ENCODE data around the gene STRC.
"Not testable (repeated sequence)": the region's sequence is repeated elsewhere in the genome, so short reads cannot be mapped to it uniquely, and the experiment has no call there.

Gene STRC

DNA sequence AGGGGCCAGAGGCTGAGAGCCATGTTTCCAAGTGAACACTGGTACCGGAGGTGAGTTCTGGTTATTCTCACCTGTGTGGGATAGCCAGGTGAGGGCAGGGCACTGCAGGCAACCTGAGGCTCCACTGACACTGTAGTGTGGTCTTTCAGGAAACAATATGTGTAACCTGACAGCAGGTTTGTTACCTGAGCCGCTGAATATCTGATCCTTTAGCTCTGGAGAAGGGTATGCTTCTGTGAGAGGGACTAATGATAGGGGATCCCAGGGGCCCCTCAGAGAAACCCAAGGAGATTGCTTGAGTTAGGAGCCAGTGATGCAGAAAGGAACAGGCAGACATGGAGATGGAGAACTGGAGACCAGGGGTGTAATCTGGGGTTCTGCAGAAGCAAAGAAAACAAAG is at the start of gene STRC:
Gene STRC, minus strand, starts transcription at position 101 of the 400 bp plus-strand sequence. Its CDS starts 78 bp downstream, at position 23.
- not testable (repeated sequence) for DNase-seq (ENCODE audit: low read depth)

DNA sequence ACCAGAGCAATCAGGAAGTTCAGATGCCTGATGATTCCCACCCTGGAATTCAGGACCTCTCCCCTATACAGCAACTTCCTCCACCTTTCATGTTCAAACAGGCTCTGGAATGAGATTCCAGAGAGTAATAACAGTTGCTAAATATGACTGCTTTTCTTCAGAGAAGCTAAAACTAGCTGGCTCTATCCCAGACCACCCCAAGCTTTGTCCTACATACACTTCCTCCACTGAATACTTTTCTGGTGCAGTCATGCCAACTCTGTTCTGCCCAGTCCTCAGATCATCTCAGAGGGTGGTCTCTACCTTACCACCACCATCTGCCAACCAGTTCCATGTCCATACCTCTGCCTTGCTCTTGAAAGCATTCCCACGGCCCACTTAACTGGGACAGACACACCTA is 47.6 kb upstream of the STRC start:
- DNase-seq (ENCODE audit: low read depth) = not testable (repeated sequence)

DNA sequence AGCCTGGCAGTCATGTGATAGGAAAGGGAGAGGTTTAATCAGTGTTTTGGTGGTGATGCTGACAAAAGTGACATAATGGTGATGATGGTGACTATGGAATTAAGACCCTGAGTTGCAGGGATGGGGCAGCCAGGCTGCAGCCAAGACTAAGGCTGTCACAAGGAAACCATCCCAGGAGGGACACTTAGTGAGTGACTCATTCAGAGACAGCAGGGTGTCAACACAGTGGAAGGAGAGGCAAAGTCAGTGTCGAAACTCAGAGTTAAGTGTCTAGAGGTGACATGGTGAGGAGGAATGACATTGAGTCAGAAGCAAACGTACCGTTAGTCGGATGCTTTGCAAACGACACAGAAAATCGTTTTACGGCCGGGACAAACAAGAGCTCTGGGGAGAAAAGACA is 44.7 kb upstream of the STRC start:
- not testable (repeated sequence) for DNase-seq (ENCODE audit: low read depth)

DNA sequence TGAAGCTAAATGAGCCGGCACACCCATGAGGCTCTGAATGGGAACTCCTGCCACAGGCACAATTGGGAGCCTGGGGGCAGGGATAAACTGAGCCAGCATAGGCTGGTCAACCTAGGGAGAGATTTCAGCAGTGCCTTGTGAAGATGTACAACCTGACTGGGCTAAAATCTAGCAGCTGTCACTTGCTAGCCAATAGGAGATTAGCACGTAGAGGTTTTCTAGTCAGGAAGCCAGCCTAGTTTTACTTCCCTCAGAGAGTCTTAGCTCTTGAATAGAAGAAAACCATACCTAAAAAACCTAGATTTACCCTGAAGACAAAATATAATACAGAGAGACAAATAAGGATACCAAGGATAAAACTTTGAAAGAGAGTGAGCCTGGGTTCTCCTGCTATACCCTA is 43.7 kb upstream of the STRC start:
- DNase-seq (ENCODE audit: low read depth) = not testable (repeated sequence)

- DNase-seq (ENCODE audit: low read depth) = not testable (repeated sequence)
These were observed 41.1 kb upstream of the STRC start for GRCh38 chr15:43659727-43660126.

- DNase-seq (ENCODE audit: low read depth) = not testable (repeated sequence)
These were observed 30.9 kb upstream of the STRC start for GRCh38 chr15:43649430-43649926.

GRCh38 chr15:43648649-43649429 is 30.2 kb upstream of the STRC start, which contains the start of gene CATSPER2:
Gene CATSPER2 (minus strand): TSS chr15:43648844. CDS start chr15:43648061, 783 bp downstream.
- no peak for DNase-seq (ENCODE audit: low read depth)

DNA sequence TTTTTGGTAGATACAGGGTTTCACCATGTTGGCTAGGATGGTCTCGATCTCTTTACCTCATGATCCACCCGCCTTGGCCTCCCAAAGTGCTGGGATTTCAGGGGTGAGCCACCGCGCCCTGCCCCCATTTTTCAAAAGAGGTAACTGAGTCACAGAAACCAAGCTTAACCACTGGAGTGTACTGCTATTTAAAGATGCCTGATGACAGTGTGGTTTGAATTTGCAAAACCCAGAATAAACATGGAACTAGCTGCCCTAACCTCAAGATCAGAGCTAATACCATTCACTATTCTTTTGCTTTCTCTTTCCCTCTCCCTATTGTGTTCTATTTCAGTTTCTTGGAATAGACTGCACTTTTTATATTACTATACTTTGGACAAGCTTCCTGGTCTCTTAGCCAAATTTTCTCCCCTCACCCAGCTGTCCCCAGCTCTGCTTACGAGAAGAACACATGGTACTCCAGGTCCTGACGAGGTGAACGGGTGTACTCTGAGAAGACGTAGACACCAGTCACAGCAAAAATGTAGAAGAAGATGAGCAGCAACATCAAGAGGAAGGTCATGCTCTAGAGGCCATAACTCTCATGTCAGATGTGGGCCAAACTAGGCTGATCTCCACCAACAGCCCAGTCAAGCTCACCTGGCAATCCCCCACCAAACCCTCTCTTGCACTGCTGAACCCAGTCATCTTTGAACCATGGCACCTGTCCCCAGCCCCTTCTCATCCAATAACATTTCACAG is 20.0 kb upstream of the STRC start:
- not testable (repeated sequence) for DNase-seq (ENCODE audit: low read depth)

DNA sequence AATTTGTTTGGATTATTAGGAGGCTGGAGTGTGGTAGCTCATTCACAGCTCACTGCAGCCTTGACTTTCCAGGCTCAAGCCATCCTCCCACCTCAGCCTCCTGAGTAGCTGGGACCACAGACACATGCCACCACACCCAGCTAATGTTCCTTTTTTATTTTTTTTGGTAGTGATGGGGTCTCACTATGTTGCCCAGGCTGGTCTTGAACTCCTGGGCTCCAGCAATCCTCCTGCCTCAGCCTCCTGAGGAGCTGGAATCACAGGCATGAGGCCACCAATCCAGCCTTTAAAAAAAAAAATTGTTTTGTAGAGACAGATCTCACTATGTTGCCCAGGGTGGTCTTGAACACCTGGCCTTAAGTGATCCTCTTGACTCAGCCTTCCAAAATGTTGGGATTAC is 8.3 kb upstream of the STRC start:
- DNase-seq (ENCODE audit: low read depth) = not testable (repeated sequence)

GRCh38 chr15:43625106-43625505 is 6.5 kb upstream of the STRC start:
- DNase-seq (ENCODE audit: low read depth) = no peak

GRCh38 chr15:43622068-43622799 is 3.6 kb upstream of the STRC start:
- DNase-seq (ENCODE audit: low read depth) = peak; percentile 14

- DNase-seq (ENCODE audit: low read depth) = not testable (repeated sequence)
These were observed 850 bp downstream of the STRC start for GRCh38 chr15:43617750-43618149.

- DNase-seq (ENCODE audit: low read depth) = peak; percentile 2
These were observed 16.4 kb downstream of the STRC start for GRCh38 chr15:43602233-43602632.

DNA sequence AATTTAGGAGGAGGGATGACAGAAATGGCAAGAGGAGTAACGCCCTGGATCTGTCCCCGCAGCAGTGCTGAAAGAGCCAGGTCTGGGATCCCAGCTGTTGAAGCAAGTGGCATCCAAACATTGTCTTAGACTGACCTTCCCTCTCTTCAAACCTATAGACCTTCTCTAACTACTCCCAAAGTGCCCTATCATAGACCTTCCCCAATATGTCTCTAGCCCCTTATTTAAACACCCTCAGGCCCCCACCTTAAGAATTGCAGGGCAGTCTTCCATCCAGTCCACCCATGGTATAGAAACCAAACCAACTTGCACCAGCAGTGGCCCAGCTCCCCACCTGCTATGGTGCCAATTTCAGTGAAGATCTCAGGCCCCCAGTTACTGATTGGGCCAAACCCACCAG is 18.4 kb downstream of the STRC start:
- DNase-seq (ENCODE audit: low read depth) = not testable (repeated sequence)

GRCh38 chr15:43599131-43599530 is 19.5 kb downstream of the STRC start:
- not testable (repeated sequence) for DNase-seq (ENCODE audit: low read depth)

GRCh38 chr15:43593328-43594190 is 25.0 kb downstream of the STRC start, which contains the start of gene CKMT1B:
Gene CKMT1B (plus strand): TSS chr15:43594027. CDS start chr15:43594219, 192 bp downstream.
- not testable (repeated sequence) for DNase-seq (ENCODE audit: low read depth)

GRCh38 chr15:43592841-43593240 is 25.8 kb downstream of the STRC start:
- not testable (repeated sequence) for DNase-seq (ENCODE audit: low read depth)

- not testable (repeated sequence) for DNase-seq (ENCODE audit: low read depth)
These were observed 28.7 kb downstream of the STRC start, which contains the start of gene PPIP5K1 for GRCh38 chr15:43589778-43590466. Gene PPIP5K1 (minus strand): TSS chr15:43590208. CDS start chr15:43584504, 5,704 bp downstream.

DNA sequence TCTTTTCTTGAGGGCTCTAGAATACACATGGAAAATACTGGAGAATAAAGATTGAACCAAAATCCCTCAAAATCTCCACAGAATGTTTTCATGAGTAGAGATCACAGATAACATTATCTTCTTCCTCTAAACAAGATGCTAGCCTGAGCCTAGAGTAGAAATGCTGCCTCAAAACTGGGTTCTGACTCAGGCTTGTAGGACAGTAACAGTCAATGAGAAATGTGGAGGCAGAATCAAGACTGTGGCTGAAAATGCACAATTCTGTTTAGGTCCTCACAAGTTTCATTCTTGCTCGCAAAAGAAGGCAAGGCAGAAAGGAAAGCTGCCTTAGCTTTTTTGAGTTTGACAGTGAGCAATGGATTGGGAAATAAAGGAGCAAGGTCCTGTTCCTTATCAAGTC is 44.0 kb downstream of the STRC start:
- DNase-seq (ENCODE audit: low read depth) = not testable (repeated sequence)

GRCh38 chr15:43566615-43567014 is 52.0 kb downstream of the STRC start:
- DNase-seq (ENCODE audit: low read depth) = not testable (repeated sequence)
